ENCODE results near the gene TMC4. TPM values are rescaled to one million over a fixed set of nuclear protein-coding genes. Genes with fewer than 3 reads are reported as not detected.

TMC4 gene
- polyA plus RNA-seq, 1 of the 3 experiments (the other 2 are of a cell fraction) = 2.8 TPM

DNA sequence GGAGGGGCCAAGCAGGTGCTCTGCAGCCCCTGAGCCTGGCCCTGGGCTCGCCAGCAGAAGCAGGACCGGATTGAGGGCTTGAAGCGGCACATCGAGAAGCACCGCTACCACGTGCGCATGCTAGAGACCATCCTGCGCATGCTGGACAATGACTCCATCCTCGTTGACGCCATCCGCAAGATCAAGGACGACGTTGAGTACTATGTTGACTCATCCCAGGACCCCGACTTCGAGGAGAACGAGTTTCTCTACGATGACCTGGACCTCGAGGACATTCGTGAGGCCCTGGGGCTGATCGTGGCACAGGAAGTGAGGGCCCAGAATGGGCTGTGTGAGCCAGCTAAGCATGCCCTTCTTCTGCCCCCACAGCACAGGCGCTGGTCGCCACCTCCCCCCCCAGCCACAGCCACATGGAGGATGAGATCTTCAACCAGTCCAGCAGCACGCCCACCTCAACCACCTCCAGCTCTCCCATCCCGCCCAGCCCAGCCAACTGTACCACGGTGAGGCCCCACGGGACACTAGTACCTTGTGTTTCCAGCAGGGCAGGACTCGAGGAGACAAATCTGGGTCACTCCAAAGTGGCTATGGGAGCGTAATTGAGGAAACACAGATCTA, 27.3 kb downstream of the TMC4 start (continued):
- TF ChIP-seq FOXJ3 (CRISPR knock-in tag; IDR thresholded peaks at IDR 0.05) = no peak

DNA sequence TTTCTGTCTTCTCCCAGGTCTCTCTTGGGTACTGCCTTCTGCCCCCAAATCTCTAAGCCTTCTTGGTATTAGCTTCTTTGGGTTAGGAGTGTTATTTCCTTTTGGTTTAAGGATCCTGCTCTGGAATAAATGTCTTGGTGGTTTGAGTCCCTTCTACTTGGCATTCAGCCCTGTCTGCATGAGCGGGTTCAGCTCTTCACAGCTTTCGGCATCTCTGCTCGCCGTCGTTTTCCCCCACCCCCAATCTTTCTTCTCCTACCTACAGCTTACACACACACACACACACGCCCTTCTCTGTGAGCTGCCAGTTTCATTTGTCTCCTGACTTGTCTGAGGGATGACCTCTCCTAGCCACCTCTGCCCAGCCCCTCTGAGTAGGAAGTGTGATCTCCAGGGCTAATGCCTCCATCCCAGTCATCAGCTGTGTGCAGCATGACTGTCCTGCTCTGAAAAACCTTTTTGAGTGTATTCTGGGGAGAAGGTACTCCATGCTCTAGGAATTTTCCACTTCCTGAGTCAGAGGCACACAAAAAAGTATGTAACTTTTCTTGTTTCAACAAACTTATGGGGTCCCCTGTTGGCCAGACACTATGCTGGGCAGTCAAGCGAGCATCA, 30.7 kb downstream of the TMC4 start:
- DNase-seq = no peak
- no peaks in the 10 kb centered on the region for H3F3A ChIP-seq (replicated peaks; ENCODE audit: insufficient read depth)
- H3K4me1 ChIP-seq (ENCODE audit: control insufficient read depth in 1 of 2, insufficient read depth in 2 of 2, low read depth in 1 of 2, low read length in 1 of 2) = peaks cover 0 to 14% of the 10 kb centered on the region in 2 experiments; a peak in 1 of 4 replicates
- peaks cover 56% of the 10 kb centered on the region for H3K79me2 ChIP-seq (ENCODE audit: insufficient read depth)
- H3K9ac ChIP-seq = no peak overlapping the region
- H3K36me3 ChIP-seq (replicated peaks in 1 of 2; ENCODE audit: control insufficient read depth in 1 of 2, insufficient read depth in 2 of 2, low read length in 1 of 2) = peaks cover 29 to 77% of the 10 kb centered on the region in 2 experiments
- no peaks in the 10 kb centered on the region for H3K9me3 ChIP-seq
- no peak overlapping the region for H3K4me2 ChIP-seq
- no peak overlapping the region for H3K27ac ChIP-seq (ENCODE audit: low read depth in 2 of 2, low read length in 1 of 2)
- H3K4me3 ChIP-seq (ENCODE audit: low read depth in 2 of 2, low read length in 1 of 2) = no peak overlapping the region
- ChIA-PET CTCF (no interaction called here), POLR2A (interaction anchor here (1.0 kb wide), 1 partner anchor 13 kb away, joined by 3 read pairs; no protein-coding TSS in a partner anchor)
- H3K27me3 ChIP-seq (ENCODE audit: insufficient read depth) = no peaks in the 10 kb centered on the region
- no peaks in the 10 kb centered on the region for H3K9me2 ChIP-seq
- H2AFZ ChIP-seq (ENCODE audit: low read depth) = no peak overlapping the region
- peaks cover 47% of the 10 kb centered on the region for H4K20me1 ChIP-seq (ENCODE audit: insufficient read depth)
- TF ChIP-seq FOSL2 (IDR thresholded peaks at IDR 0.05; ENCODE audit: borderline replicate concordance, low read depth) (no peak), YY1 (IDR thresholded peaks at IDR 0.05; ENCODE audit: low read depth) (no peak), IRF3 (IDR thresholded peaks at IDR 0.05; ENCODE audit: low read depth, low read length) (no peak), NRF1 (IDR thresholded peaks at IDR 0.05; ENCODE audit: low read depth, low read length) (no peak), EP300 (IDR thresholded peaks at IDR 0.05; ENCODE audit: borderline replicate concordance in 1 of 2, low read depth in 1 of 2, low read length in 1 of 2) (no peak), RAD21 (IDR thresholded peaks at IDR 0.05; ENCODE audit: low read length) (no peak), CHD2 (IDR thresholded peaks at IDR 0.05; ENCODE audit: low read length, partially characterized antibody) (no peak), TCF12 (IDR thresholded peaks at IDR 0.05) (no peak), RFX5 (IDR thresholded peaks at IDR 0.05; ENCODE audit: low read length) (no peak), GABPA (IDR thresholded peaks at IDR 0.05; ENCODE audit: low read depth) (no peak), ZBTB33 (IDR thresholded peaks at IDR 0.05; ENCODE audit: borderline replicate concordance, low read depth) (no peak), FOXJ3 (CRISPR knock-in tag; IDR thresholded peaks at IDR 0.05) (no peak), TEAD4 (IDR thresholded peaks at IDR 0.05; ENCODE audit: borderline replicate concordance, insufficient read depth) (no peak), USF1 (IDR thresholded peaks at IDR 0.05; ENCODE audit: borderline replicate concordance, low read depth) (no peak), MEF2A (IDR thresholded peaks at IDR 0.05; ENCODE audit: borderline replicate concordance, low read depth) (no peak), TAF1 (IDR thresholded peaks at IDR 0.05; ENCODE audit: borderline replicate concordance, low read depth, low read length) (no peak), SIN3A (IDR thresholded peaks at IDR 0.05; ENCODE audit: borderline replicate concordance, low read depth, low read length) (no peak)
- TF ChIP-seq, protein P1, sequence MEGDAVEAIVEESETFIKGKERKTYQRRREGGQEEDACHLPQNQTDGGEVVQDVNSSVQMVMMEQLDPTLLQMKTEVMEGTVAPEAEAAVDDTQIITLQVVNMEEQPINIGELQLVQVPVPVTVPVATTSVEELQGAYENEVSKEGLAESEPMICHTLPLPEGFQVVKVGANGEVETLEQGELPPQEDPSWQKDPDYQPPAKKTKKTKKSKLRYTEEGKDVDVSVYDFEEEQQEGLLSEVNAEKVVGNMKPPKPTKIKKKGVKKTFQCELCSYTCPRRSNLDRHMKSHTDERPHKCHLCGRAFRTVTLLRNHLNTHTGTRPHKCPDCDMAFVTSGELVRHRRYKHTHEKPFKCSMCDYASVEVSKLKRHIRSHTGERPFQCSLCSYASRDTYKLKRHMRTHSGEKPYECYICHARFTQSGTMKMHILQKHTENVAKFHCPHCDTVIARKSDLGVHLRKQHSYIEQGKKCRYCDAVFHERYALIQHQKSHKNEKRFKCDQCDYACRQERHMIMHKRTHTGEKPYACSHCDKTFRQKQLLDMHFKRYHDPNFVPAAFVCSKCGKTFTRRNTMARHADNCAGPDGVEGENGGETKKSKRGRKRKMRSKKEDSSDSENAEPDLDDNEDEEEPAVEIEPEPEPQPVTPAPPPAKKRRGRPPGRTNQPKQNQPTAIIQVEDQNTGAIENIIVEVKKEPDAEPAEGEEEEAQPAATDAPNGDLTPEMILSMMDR (IDR thresholded peaks at IDR 0.05) = no peak
- 93% methylated on average over 7 of the region's 7 CpGs for WGBS (ENCODE audit: low lambda C conversion rate)

Measured in SK-N-SH (cell line).